ENCODE measurements around the gene ZNF789.
"Not testable (repeated sequence)": the region's sequence is repeated elsewhere in the genome, so short reads cannot be mapped to it uniquely, and the experiment has no call there.

Gene ZNF789

GRCh38 chr7:99499721-99500636, 27.3 kb downstream of the ZNF789 start, which contains the start of gene ZNF394:
Gene ZNF394 (minus strand): TSS chr7:99500281. CDS start chr7:99500093, 188 bp downstream.
- Histone ChIP-seq H3K36me3 (ENCODE audit: control insufficient read depth in 1 of 2, insufficient read depth in 2 of 2, low read length in 2 of 2) (peaks cover 10 to 17% of the 10 kb centered on the region in 2 experiments), H3K9ac (ENCODE audit: low read length) (peak within 1 kb of the TSS; percentile 78), H3K4ac (ENCODE audit: low read depth, low read length) (peak within 1 kb of the TSS; percentile 41), H3K79me1 (ENCODE audit: low read length) (peaks cover 10% of the 10 kb centered on the region), H2AK5ac (ENCODE audit: low read length) (no peak within 1 kb of the TSS), H2BK120ac (ENCODE audit: insufficient read depth, low read length, poor library complexity) (peak within 1 kb of the TSS; percentile 14), H3K27me3 (ENCODE audit: insufficient read depth, low read length) (no peaks in the 10 kb centered on the region), H3K27ac (ENCODE audit: low read depth, low read length) (peak within 1 kb of the TSS; percentile 63), H3K4me3 (ENCODE audit: low read depth, low read length) (peak within 1 kb of the TSS; percentile 84), H4K8ac (ENCODE audit: low read depth, low read length) (peak within 1 kb of the TSS; percentile 85), H4K12ac (ENCODE audit: low read depth, low read length) (peak within 1 kb of the TSS; percentile 65), H2AFZ (ENCODE audit: insufficient read depth, low read length, poor library complexity) (peak within 1 kb of the TSS; percentile 32), H3K9me3 (ENCODE audit: insufficient read depth, low read depth, low read length) (no peaks in the 10 kb centered on the region), H2BK12ac (ENCODE audit: low read length) (no peak within 1 kb of the TSS), H3K14ac (ENCODE audit: low read length) (peak within 1 kb of the TSS; percentile 62), H3K4me2 (ENCODE audit: low read length) (peak within 1 kb of the TSS; percentile 74), H4K91ac (ENCODE audit: low read depth, low read length) (peak within 1 kb of the TSS; percentile 81), H3K79me2 (ENCODE audit: control insufficient read depth, insufficient read depth, low read length, poor library complexity) (peaks cover 11% of the 10 kb centered on the region), H2BK5ac (ENCODE audit: low read depth, low read length, poor library complexity) (peak within 1 kb of the TSS; percentile 26), H3K18ac (ENCODE audit: low read length) (peak within 1 kb of the TSS; percentile 65), H3K4me1 (ENCODE audit: control insufficient read depth in 1 of 2, insufficient read depth in 2 of 2, low read length in 2 of 2) (peaks cover 4 to 11% of the 10 kb centered on the region in 2 experiments), H3K23ac (ENCODE audit: low read length) (no peak within 1 kb of the TSS)
- no CpG with 5 or more reads among the region's 68 CpGs for WGBS (ENCODE audit: extremely low coverage, insufficient coverage, insufficient read length)
- peak; percentile 94 to 96 for DNase-seq

- H3K79me1 ChIP-seq (ENCODE audit: low read length): peaks cover 13% of the 10 kb centered on the region
- no peak overlapping the region for H2BK120ac ChIP-seq (ENCODE audit: insufficient read depth, low read length, poor library complexity)
- peak overlapping the region; percentile 81 for H4K91ac ChIP-seq (ENCODE audit: low read depth, low read length)
- H3K79me2 ChIP-seq (ENCODE audit: control insufficient read depth, insufficient read depth, low read length, poor library complexity): peaks cover 11% of the 10 kb centered on the region
- peak overlapping the region; percentile 62 for H3K14ac ChIP-seq (ENCODE audit: low read length)
- peaks cover 4 to 11% of the 10 kb centered on the region in 2 experiments for H3K4me1 ChIP-seq (ENCODE audit: control insufficient read depth in 1 of 2, insufficient read depth in 2 of 2, low read length in 2 of 2)
- H3K4ac ChIP-seq (ENCODE audit: low read depth, low read length): peak overlapping the region; percentile 40
- peak overlapping the region; percentile 84 for H3K4me3 ChIP-seq (ENCODE audit: low read depth, low read length)
- no peak overlapping the region for H2BK5ac ChIP-seq (ENCODE audit: low read depth, low read length, poor library complexity)
- H2AK5ac ChIP-seq (ENCODE audit: low read length): no peak overlapping the region
- peak overlapping the region; percentile 64 for H4K8ac ChIP-seq (ENCODE audit: low read depth, low read length)
- H3K9ac ChIP-seq (ENCODE audit: low read length): no peak overlapping the region
- no peaks in the 10 kb centered on the region for H3K27me3 ChIP-seq (ENCODE audit: insufficient read depth, low read length)
- WGBS (ENCODE audit: extremely low coverage, insufficient coverage, insufficient read length): no CpG with 5 or more reads among the region's 16 CpGs
- no peak overlapping the region for H3K27ac ChIP-seq (ENCODE audit: low read depth, low read length)
- H2AFZ ChIP-seq (ENCODE audit: insufficient read depth, low read length, poor library complexity): peak overlapping the region; percentile 20
- peaks cover 7 to 11% of the 10 kb centered on the region in 2 experiments for H3K36me3 ChIP-seq (ENCODE audit: control insufficient read depth in 1 of 2, insufficient read depth in 2 of 2, low read length in 2 of 2)
- no peaks in the 10 kb centered on the region for H3K9me3 ChIP-seq (ENCODE audit: insufficient read depth, low read depth, low read length)
- no peak overlapping the region for H3K18ac ChIP-seq (ENCODE audit: low read length)
- no peak for DNase-seq
- H2BK12ac ChIP-seq (ENCODE audit: low read length): no peak overlapping the region
- H3K4me2 ChIP-seq (ENCODE audit: low read length): peak overlapping the region; percentile 74
- peak overlapping the region; percentile 49 for H4K12ac ChIP-seq (ENCODE audit: low read depth, low read length)
- H3K23ac ChIP-seq (ENCODE audit: low read length): no peak overlapping the region
These were observed 27.9 kb downstream of the ZNF789 start for GRCh38 chr7:99500637-99501009.

DNA sequence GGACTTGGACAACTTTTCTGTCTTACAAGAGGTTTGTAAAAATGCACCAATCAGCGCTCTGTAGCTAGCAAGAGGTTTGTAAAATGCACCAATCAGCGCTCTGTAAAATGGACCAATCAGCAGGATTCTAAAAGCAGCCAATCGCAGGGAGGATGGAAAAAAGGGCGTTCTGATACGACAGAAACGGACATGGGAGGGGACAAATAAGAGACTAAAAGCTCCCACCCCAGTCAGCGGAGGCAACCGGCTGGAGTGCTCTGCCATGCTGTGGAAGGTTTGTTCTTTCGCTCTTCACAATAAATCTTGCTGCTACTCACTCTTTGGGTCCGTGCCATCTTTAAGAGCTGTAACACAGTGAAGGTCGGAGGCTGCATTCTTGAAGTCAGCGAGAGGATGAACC, 28.5 kb downstream of the ZNF789 start:
- peaks cover 13% of the 10 kb centered on the region for H3K79me1 ChIP-seq (ENCODE audit: low read length)
- H2BK12ac ChIP-seq (ENCODE audit: low read length); H3K23ac ChIP-seq (ENCODE audit: low read length); H3K36me3 ChIP-seq (ENCODE audit: control insufficient read depth in 1 of 2, insufficient read depth in 2 of 2, low read length in 2 of 2); H2BK5ac ChIP-seq (ENCODE audit: low read depth, low read length, poor library complexity); H3K4me3 ChIP-seq (ENCODE audit: low read depth, low read length); H3K9ac ChIP-seq (ENCODE audit: low read length); H3K9me3 ChIP-seq (ENCODE audit: insufficient read depth, low read depth, low read length); H3K27me3 ChIP-seq (ENCODE audit: insufficient read depth, low read length); H4K91ac ChIP-seq (ENCODE audit: low read depth, low read length); H3K18ac ChIP-seq (ENCODE audit: low read length); H3K14ac ChIP-seq (ENCODE audit: low read length); H4K12ac ChIP-seq (ENCODE audit: low read depth, low read length); H3K4ac ChIP-seq (ENCODE audit: low read depth, low read length); H3K27ac ChIP-seq (ENCODE audit: low read depth, low read length); H2BK120ac ChIP-seq (ENCODE audit: insufficient read depth, low read length, poor library complexity); H2AK5ac ChIP-seq (ENCODE audit: low read length); H2AFZ ChIP-seq (ENCODE audit: insufficient read depth, low read length, poor library complexity); H3K4me2 ChIP-seq (ENCODE audit: low read length): not testable (repeated sequence)
- H3K79me2 ChIP-seq (ENCODE audit: control insufficient read depth, insufficient read depth, low read length, poor library complexity): peaks cover 12% of the 10 kb centered on the region
- peaks cover 8 to 16% of the 10 kb centered on the region in 2 experiments for H3K4me1 ChIP-seq (ENCODE audit: control insufficient read depth in 1 of 2, insufficient read depth in 2 of 2, low read length in 2 of 2)
- H4K8ac ChIP-seq (ENCODE audit: low read depth, low read length): peak overlapping the region; percentile 23
- peak in 1 of 2 donors; percentile 22 for DNase-seq
- WGBS (ENCODE audit: extremely low coverage, insufficient coverage, insufficient read length): no CpG with 5 or more reads among the region's 12 CpGs

DNA sequence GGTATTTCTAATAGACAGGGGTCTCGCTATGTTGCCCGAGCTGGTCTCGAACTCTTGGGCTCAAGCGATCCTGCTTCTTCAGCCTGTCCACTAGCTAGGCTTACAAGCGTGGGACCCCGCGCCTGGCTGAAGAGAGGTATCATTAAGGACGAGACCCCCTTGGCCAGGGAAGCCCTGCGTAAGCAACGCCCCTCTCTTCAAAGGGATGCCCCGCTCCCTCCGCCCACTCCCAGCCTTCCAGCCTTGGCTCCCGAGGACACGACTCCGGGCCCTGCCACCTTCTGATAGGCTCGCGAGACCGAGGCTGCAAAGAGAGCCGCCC, 31.6 kb downstream of the ZNF789 start:
- H3K4me2 ChIP-seq (ENCODE audit: low read length): peak overlapping the region; percentile 72
- H4K91ac ChIP-seq (ENCODE audit: low read depth, low read length): peak overlapping the region; percentile 46
- no peak overlapping the region for H3K27ac ChIP-seq (ENCODE audit: low read depth, low read length)
- H2BK12ac ChIP-seq (ENCODE audit: low read length): no peak overlapping the region
- no peak overlapping the region for H3K23ac ChIP-seq (ENCODE audit: low read length)
- peak overlapping the region; percentile 55 for H3K14ac ChIP-seq (ENCODE audit: low read length)
- peak overlapping the region; percentile 56 for H3K18ac ChIP-seq (ENCODE audit: low read length)
- peak overlapping the region; percentile 90 for H4K8ac ChIP-seq (ENCODE audit: low read depth, low read length)
- no peak overlapping the region for H2BK5ac ChIP-seq (ENCODE audit: low read depth, low read length, poor library complexity)
- DNase-seq: peak; percentile 99
- H3K4ac ChIP-seq (ENCODE audit: low read depth, low read length): no peak overlapping the region
- no peaks in the 10 kb centered on the region for H3K9me3 ChIP-seq (ENCODE audit: insufficient read depth, low read depth, low read length)
- H3K79me1 ChIP-seq (ENCODE audit: low read length): peaks cover 13% of the 10 kb centered on the region
- peaks cover 0 to 3% of the 10 kb centered on the region in 2 experiments for H3K36me3 ChIP-seq (ENCODE audit: control insufficient read depth in 1 of 2, insufficient read depth in 2 of 2, low read length in 2 of 2)
- no peak overlapping the region for H2BK120ac ChIP-seq (ENCODE audit: insufficient read depth, low read length, poor library complexity)
- H3K4me1 ChIP-seq (ENCODE audit: control insufficient read depth in 1 of 2, insufficient read depth in 2 of 2, low read length in 2 of 2): peaks cover 7 to 10% of the 10 kb centered on the region in 2 experiments
- H3K27me3 ChIP-seq (ENCODE audit: insufficient read depth, low read length): no peaks in the 10 kb centered on the region
- peaks cover 9% of the 10 kb centered on the region for H3K79me2 ChIP-seq (ENCODE audit: control insufficient read depth, insufficient read depth, low read length, poor library complexity)
- H3K4me3 ChIP-seq (ENCODE audit: low read depth, low read length): peak overlapping the region; percentile 45
- H2AFZ ChIP-seq (ENCODE audit: insufficient read depth, low read length, poor library complexity): peak overlapping the region; percentile 68
- WGBS (ENCODE audit: extremely low coverage, insufficient coverage, insufficient read length): no CpG with 5 or more reads among the region's 19 CpGs
- H2AK5ac ChIP-seq (ENCODE audit: low read length): no peak overlapping the region
- H4K12ac ChIP-seq (ENCODE audit: low read depth, low read length): peak overlapping the region; percentile 88
- H3K9ac ChIP-seq (ENCODE audit: low read length): no peak overlapping the region

Measured in trophoblast cell (in vitro differentiated cells and primary cell).